Superior temporal gyrus (tissue), 1 donor: Measurements from ENCODE around the gene CEACAM4.
"Not testable (repeated sequence)": the region's sequence is repeated elsewhere in the genome, so short reads cannot be mapped to it uniquely, and the experiment has no call there.

Experiments used
- DNase-seq: peaks from one replicate; pipeline ENCODE4 v3.0.0-alpha.2; 2016; ENCODE audit errors: extremely low spot score

Gene CEACAM4

DNA sequence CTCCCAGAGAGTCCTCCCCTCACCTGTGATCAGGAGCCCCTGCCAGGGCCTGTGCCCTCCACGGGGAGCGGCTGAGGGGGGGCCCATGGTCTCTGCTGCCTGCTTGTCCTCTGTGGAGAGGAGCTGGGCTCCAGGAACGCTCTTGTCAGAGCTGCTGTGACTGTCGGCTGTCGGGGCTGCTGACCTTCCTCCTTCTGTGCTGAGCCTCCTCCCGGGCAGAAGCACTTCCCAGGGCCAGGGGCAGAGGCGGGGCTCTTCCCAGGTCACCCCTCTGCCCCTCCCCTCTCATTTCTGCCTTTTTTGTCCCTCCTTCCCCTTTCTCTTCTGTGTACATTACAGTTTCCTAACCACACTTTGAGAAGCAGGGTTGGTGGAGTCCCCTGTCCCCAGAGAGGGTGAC lies at the start of gene CEACAM4:
TSS of gene CEACAM4 (minus strand) at position 198 of the 400 bp plus-strand sequence. CDS start at position 87, 111 bp downstream.
- DNase-seq = no peak

- DNase-seq = no peak
Observed at GRCh38 chr19:41671486-41671885, 44.6 kb upstream of the CEACAM4 start.

DNA sequence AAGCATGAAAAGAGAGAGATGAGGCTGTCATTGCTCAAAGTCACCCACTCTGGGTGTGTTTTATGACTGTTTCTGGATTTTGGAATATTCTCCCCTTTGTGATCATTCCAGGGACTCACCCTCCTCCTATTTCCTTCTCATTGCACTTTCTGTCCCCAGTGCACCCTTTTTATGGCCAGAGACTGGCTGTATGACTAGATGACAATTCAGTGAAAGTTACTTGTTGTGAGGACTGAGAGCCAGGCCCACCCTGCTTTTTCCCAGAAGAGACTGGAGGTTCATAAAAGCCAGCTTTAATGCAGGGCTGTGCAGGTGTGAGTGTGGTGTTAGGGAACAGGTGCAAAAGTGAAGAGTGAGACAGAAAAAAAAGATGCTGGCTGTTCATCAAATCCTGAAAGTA lies 43.9 kb upstream of the CEACAM4 start:
- DNase-seq = no peak

GRCh38 chr19:41668315-41668714 lies 41.4 kb upstream of the CEACAM4 start:
- DNase-seq = no peak

- DNase-seq = no peak
Observed at GRCh38 chr19:41666075-41666474, 39.2 kb upstream of the CEACAM4 start.

GRCh38 chr19:41657157-41657556 lies 30.3 kb upstream of the CEACAM4 start:
- DNase-seq = no peak

DNA sequence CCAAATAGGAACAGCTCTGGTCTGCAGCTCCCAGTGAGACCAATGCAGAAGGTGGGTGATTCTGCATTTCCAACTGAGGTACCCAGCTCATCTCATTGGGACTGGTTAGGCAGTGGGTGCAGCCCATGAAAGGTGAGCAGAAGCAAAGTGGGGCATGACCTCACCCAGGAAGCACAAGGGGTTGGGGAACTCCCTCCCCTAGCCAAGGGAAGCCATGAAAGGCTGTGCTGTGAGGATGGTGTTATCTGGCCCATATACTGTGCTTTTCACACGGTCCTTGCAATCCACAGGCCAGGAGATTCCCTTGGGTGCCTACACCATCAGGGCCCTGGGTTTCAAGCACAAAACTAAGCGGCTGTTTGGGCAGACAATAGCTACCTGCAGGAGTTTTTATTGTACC lies 29.9 kb upstream of the CEACAM4 start:
- not testable (repeated sequence) for DNase-seq

GRCh38 chr19:41652250-41652649 lies 25.4 kb upstream of the CEACAM4 start:
- no peak for DNase-seq

DNA sequence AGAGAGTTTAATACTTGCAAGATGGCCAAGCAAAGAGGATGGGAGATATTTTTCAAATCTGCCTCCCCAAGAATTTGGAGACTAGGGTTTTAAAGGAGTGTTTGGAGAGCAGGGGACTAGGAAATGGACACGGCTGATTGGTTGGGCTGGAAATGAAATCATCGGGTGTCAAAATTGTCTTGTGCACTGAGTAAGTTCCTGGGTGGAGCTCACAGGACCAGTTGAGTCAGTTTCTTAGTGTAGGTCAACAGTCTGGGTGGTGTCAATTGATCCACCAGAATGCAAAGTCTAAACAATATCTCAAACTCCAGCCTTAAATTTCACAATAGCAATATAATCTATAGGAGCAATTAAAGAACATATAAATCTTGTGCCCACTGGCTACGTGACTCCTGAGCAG lies 23.0 kb upstream of the CEACAM4 start:
- DNase-seq = no peak

- no peak for DNase-seq
Observed at GRCh38 chr19:41646589-41647204, 19.8 kb upstream of the CEACAM4 start.

DNA sequence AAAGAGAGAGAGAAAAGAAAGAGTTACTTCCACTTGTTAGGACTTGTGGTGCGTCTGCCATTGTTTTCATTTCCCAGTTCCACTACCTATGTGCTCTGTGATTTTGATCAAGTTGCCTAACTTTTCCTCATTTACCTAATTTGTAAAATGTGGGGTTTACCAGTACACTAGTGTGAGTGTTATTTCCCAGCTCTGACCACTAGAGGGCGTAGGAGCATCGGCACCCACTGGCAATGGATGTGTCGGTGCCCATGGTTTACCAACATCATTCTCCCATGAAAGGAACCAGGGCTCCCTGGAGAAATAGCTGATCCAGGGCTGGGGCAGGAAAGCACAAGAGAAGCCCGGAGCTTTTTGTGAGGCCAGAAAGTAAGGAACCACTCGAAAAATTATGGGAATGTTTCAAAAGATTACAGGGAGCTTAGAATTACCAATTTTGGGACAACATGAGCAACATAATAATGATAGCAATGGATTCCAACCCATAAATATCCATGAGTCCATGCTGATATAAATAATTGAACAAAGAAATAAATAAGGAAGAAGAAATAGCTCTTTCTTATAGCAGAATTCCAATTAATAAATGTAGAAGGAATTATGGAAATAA lies 15.1 kb upstream of the CEACAM4 start:
- peak; percentile 85 for DNase-seq

DNA sequence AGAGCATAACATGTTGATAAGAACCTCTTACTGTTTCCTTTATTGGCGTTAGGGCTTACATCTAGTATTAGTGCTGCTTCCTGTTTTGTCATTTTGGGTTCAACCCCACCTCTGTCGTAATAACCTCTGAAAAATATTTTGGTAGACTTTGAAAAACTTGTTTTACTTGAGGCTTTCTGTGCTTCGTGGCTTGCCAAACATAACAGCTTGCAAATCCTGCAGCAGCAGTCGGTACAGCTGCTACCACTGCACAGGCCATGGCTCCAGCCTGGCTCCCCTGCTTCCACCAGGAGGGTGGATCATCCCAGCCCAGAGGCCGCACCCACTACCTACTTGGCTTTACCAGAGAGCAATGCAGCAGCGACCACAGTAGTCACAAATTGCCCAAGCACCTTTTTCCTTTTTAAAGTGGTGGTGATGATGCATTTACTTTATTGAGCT lies 11.8 kb upstream of the CEACAM4 start:
- DNase-seq = no peak

DNA sequence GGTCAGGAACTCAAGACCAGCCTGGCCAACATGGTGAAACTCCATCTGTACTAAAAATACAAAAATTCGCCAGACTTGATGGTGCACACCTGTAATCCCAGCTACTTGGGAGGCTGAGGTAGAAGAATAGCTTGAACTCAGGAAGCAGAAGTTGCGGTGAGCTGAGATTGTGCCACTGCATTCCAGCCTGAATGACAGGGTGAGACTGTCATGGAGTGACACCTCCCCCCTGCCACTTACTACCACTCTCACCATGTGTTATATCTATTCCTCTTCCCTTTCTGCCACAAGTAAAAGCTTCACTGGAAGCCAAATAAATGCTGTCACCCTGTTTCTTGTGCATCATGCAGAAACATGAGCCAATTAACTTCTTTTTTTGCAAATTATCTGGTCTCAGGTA lies 10.6 kb upstream of the CEACAM4 start:
- no peak for DNase-seq

DNA sequence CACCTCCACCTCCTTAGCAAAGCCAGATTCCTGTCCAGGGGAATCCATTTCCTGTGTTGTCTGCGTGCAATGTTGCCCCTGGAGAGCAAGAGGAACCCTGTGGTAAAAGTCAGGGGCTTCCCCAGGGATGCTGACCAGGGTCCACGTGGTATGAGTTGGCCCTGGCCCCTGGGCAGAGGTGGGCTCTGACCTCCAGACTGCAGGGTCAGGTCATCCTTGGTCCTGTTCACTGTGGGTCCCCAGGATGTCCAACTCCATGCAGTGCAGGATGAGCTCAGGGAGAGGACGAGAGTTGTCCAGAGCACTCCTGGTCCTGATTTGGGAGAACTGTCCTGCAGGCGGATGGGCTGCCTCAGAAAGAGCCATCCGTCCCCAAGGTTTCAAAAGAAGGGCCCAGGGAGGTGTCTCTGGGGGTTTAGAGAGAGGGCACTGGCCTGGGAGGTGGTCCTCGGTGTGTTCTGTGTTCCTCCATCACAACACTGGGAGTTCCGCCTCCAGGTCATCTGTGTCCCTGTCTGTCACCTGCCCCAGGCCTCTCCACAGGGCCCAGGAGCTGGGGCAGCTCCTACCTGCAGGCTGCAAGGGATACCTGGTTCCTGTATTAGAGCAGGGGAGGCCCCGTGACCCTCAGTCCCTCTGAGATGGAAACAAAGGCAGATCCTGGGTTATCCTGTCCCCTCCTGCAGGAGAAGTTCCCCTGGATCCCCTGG lies 1.2 kb upstream of the CEACAM4 start:
- no peak for DNase-seq

GRCh38 chr19:41626278-41626677 lies 596 bp downstream of the CEACAM4 start:
- DNase-seq = no peak

GRCh38 chr19:41624937-41625336 lies 1.9 kb downstream of the CEACAM4 start:
- DNase-seq = no peak

DNA sequence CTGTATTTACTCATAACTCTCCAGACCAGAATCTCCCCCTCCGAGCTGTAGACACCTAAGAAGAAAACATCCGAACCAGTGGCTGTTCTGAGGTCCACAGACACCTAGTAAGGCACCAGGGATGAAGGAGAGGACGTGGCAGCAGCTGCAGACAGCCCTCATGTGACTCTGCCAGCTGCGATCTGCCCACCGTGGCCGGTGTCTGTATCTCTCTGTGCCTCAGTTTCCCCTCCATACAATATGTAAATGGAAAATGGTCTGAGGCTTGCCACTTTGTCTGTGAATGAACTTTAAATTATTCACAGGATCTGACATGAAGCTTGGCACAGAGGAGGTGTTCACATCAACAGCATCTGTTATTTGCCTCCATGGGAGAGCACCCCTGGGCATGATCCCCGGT lies 2.4 kb downstream of the CEACAM4 start:
- no peak for DNase-seq

- no peak for DNase-seq
Observed at GRCh38 chr19:41623360-41623759, 3.5 kb downstream of the CEACAM4 start.

- DNase-seq = no peak
Observed at GRCh38 chr19:41621654-41622053, 5.2 kb downstream of the CEACAM4 start.

GRCh38 chr19:41621226-41621625 lies 5.6 kb downstream of the CEACAM4 start:
- DNase-seq = no peak

- no peak for DNase-seq
Observed at GRCh38 chr19:41620171-41620570, 6.7 kb downstream of the CEACAM4 start.

- DNase-seq = no peak
Observed at GRCh38 chr19:41619018-41619556, 7.8 kb downstream of the CEACAM4 start.
